Activated naive CD8-positive, alpha-beta T cell treated with anti-CD3 and anti-CD28 coated beads for 36 hours (primary cell): ENCODE results near the gene AKR7A2. TPM values are rescaled to one million over a fixed set of nuclear protein-coding genes. Genes with fewer than 3 reads are reported as not detected.
A peak's percentile ranks its signal among the peaks of the same experiment; 100 is the strongest.

Source experiments
- DNase-seq: peaks from one replicate; pipeline ENCODE4 v3.0.0; 2021
- H3K27ac Mint-ChIP-seq: one replicate; pipeline ENCODE4 v1.8.0; 2022; ENCODE audit warnings: mild to moderate bottlenecking, moderate library complexity, mixed read lengths
- H3K27me3 Mint-ChIP-seq: one replicate; pipeline ENCODE4 v1.8.0; 2022; ENCODE audit warnings: mild to moderate bottlenecking, mixed read lengths
- H3K36me3 Mint-ChIP-seq: one replicate; pipeline ENCODE4 v1.8.0; 2021; ENCODE audit warnings: mild to moderate bottlenecking, mixed read lengths
- H3K4me1 Mint-ChIP-seq: one replicate; pipeline ENCODE4 v1.8.0; 2021; ENCODE audit warnings: mixed read lengths
- H3K4me3 Mint-ChIP-seq: one replicate; pipeline ENCODE4 v1.8.0; 2022; ENCODE audit warnings: mild to moderate bottlenecking, moderate library complexity, mixed read lengths
- H3K9me3 Mint-ChIP-seq: one replicate; pipeline ENCODE4 v1.8.0; 2022; ENCODE audit warnings: mixed read lengths
- total RNA-seq, 2 experiments: library from RNA; stranded (reverse); gene quantifications; one replicate each; pipeline ENCODE4 v1.2.3, GENCODE V29; 2021

The AKR7A2 gene
- total RNA-seq, 2 experiments from 2014 or later = 37.4 to 43.0 TPM

- Mint-ChIP-seq H3K9me3 (no peaks in the 10 kb centered on the region), H3K27ac (no peak overlapping the region), H3K27me3 (no peaks in the 10 kb centered on the region), H3K4me3 (no peak overlapping the region), H3K4me1 (no peaks in the 10 kb centered on the region), H3K36me3 (peaks cover 5% of the 10 kb centered on the region)
- no peak for DNase-seq
Measured at GRCh38 chr1:19348441-19349198, 36.7 kb upstream of the AKR7A2 start.

GRCh38 chr1:19347533-19348172 is 35.7 kb upstream of the AKR7A2 start:
- DNase-seq = no peak
- H3K27me3 Mint-ChIP-seq = no peaks in the 10 kb centered on the region
- H3K4me1 Mint-ChIP-seq = no peaks in the 10 kb centered on the region
- H3K9me3 Mint-ChIP-seq = no peaks in the 10 kb centered on the region
- H3K27ac Mint-ChIP-seq = peak overlapping the region; percentile 58
- H3K36me3 Mint-ChIP-seq = peaks cover 5% of the 10 kb centered on the region
- no peak overlapping the region for H3K4me3 Mint-ChIP-seq

GRCh38 chr1:19346026-19346425 is 34.1 kb upstream of the AKR7A2 start:
- Mint-ChIP-seq H3K27ac (no peak overlapping the region), H3K4me3 (no peak overlapping the region), H3K36me3 (peaks cover 9% of the 10 kb centered on the region), H3K4me1 (no peaks in the 10 kb centered on the region), H3K9me3 (no peaks in the 10 kb centered on the region), H3K27me3 (no peaks in the 10 kb centered on the region)
- no peak for DNase-seq

GRCh38 chr1:19345391-19345790 is 33.4 kb upstream of the AKR7A2 start:
- no peak overlapping the region for H3K4me3 Mint-ChIP-seq
- H3K4me1 Mint-ChIP-seq = no peaks in the 10 kb centered on the region
- peak overlapping the region; percentile 61 for H3K27ac Mint-ChIP-seq
- DNase-seq = no peak
- H3K9me3 Mint-ChIP-seq = no peaks in the 10 kb centered on the region
- H3K36me3 Mint-ChIP-seq = peaks cover 12% of the 10 kb centered on the region
- H3K27me3 Mint-ChIP-seq = no peaks in the 10 kb centered on the region

GRCh38 chr1:19344831-19345230 is 32.9 kb upstream of the AKR7A2 start:
- H3K27me3 Mint-ChIP-seq = no peaks in the 10 kb centered on the region
- no peak overlapping the region for H3K27ac Mint-ChIP-seq
- H3K4me1 Mint-ChIP-seq = no peaks in the 10 kb centered on the region
- no peak overlapping the region for H3K4me3 Mint-ChIP-seq
- no peak for DNase-seq
- H3K9me3 Mint-ChIP-seq = no peaks in the 10 kb centered on the region
- H3K36me3 Mint-ChIP-seq = peaks cover 12% of the 10 kb centered on the region

GRCh38 chr1:19344372-19344810 is 32.4 kb upstream of the AKR7A2 start:
- H3K4me1 Mint-ChIP-seq = no peaks in the 10 kb centered on the region
- no peak overlapping the region for H3K27ac Mint-ChIP-seq
- no peaks in the 10 kb centered on the region for H3K27me3 Mint-ChIP-seq
- H3K36me3 Mint-ChIP-seq = peaks cover 12% of the 10 kb centered on the region
- no peak overlapping the region for H3K4me3 Mint-ChIP-seq
- H3K9me3 Mint-ChIP-seq = no peaks in the 10 kb centered on the region
- peak; percentile 60 for DNase-seq

GRCh38 chr1:19343617-19344350 is 31.8 kb upstream of the AKR7A2 start:
- H3K27ac Mint-ChIP-seq = no peak overlapping the region
- no peak overlapping the region for H3K4me3 Mint-ChIP-seq
- H3K36me3 Mint-ChIP-seq = peaks cover 12% of the 10 kb centered on the region
- DNase-seq = no peak
- no peaks in the 10 kb centered on the region for H3K9me3 Mint-ChIP-seq
- H3K4me1 Mint-ChIP-seq = no peaks in the 10 kb centered on the region
- no peaks in the 10 kb centered on the region for H3K27me3 Mint-ChIP-seq

GRCh38 chr1:19342894-19343616 is 31.1 kb upstream of the AKR7A2 start:
- no peak for DNase-seq
- H3K9me3 Mint-ChIP-seq = no peaks in the 10 kb centered on the region
- H3K36me3 Mint-ChIP-seq = peaks cover 14% of the 10 kb centered on the region
- no peak overlapping the region for H3K4me3 Mint-ChIP-seq
- H3K4me1 Mint-ChIP-seq = no peaks in the 10 kb centered on the region
- no peaks in the 10 kb centered on the region for H3K27me3 Mint-ChIP-seq
- H3K27ac Mint-ChIP-seq = no peak overlapping the region

- Mint-ChIP-seq H3K27me3 (no peaks in the 10 kb centered on the region), H3K27ac (no peak overlapping the region), H3K36me3 (peaks cover 17% of the 10 kb centered on the region), H3K4me1 (peaks cover 4% of the 10 kb centered on the region), H3K4me3 (no peak overlapping the region), H3K9me3 (no peaks in the 10 kb centered on the region)
- no peak for DNase-seq
Measured at GRCh38 chr1:19342062-19342750, 30.3 kb upstream of the AKR7A2 start.

GRCh38 chr1:19341201-19342061 is 29.5 kb upstream of the AKR7A2 start:
- no peak overlapping the region for H3K4me3 Mint-ChIP-seq
- H3K27me3 Mint-ChIP-seq = no peaks in the 10 kb centered on the region
- H3K27ac Mint-ChIP-seq = peak overlapping the region; percentile 62
- peak; percentile 74 for DNase-seq
- no peaks in the 10 kb centered on the region for H3K9me3 Mint-ChIP-seq
- peaks cover 17% of the 10 kb centered on the region for H3K36me3 Mint-ChIP-seq
- peaks cover 10% of the 10 kb centered on the region for H3K4me1 Mint-ChIP-seq

GRCh38 chr1:19340387-19340937 is 28.5 kb upstream of the AKR7A2 start:
- Mint-ChIP-seq H3K27me3 (no peaks in the 10 kb centered on the region), H3K27ac (no peak overlapping the region), H3K4me1 (peaks cover 13% of the 10 kb centered on the region), H3K9me3 (no peaks in the 10 kb centered on the region), H3K36me3 (peaks cover 17% of the 10 kb centered on the region), H3K4me3 (no peak overlapping the region)
- no peak for DNase-seq

GRCh38 chr1:19339214-19339861 is 27.4 kb upstream of the AKR7A2 start:
- Mint-ChIP-seq H3K36me3 (peaks cover 13% of the 10 kb centered on the region), H3K27ac (no peak overlapping the region), H3K27me3 (no peaks in the 10 kb centered on the region), H3K9me3 (no peaks in the 10 kb centered on the region), H3K4me3 (no peak overlapping the region), H3K4me1 (peaks cover 13% of the 10 kb centered on the region)
- no peak for DNase-seq

- Mint-ChIP-seq H3K4me1 (peaks cover 13% of the 10 kb centered on the region), H3K4me3 (no peak overlapping the region), H3K9me3 (no peaks in the 10 kb centered on the region), H3K27me3 (no peaks in the 10 kb centered on the region), H3K27ac (peak overlapping the region; percentile 50), H3K36me3 (peaks cover 11% of the 10 kb centered on the region)
- no peak for DNase-seq
Measured at GRCh38 chr1:19338323-19338762, 26.4 kb upstream of the AKR7A2 start.
